Fibroblast of lung (primary cell): ENCODE measurements around the gene NCAM2.

Experiments used
- CTCF ChIP-seq, 2 donors: IDR thresholded peaks in 1 of 2; conservative IDR thresholded peaks in 1 of 2; 1 replicate in 1 of 2; 2 replicates in 1 of 2; pipeline ENCODE4 v1.5.1; 2011 to 2012; ENCODE audit warnings: low read length in 2 of 2, control low read depth in 1 of 2, inconsistent platforms in 1 of 2, low read depth in 1 of 2, mild to moderate bottlenecking in 1 of 2
- EZH2 ChIP-seq: IDR thresholded peaks from 2 replicates; pipeline ENCODE4 v1.5.1; 2012; ENCODE audit warnings: low read length, control low read depth, mild to moderate bottlenecking; ENCODE audit errors: missing control alignments

- no peak for TF ChIP-seq CTCF (conservative IDR thresholded peaks at IDR 0.05 in 1 of 2, IDR thresholded peaks at IDR 0.05 in 1 of 2; ENCODE audit: low read depth in 1 of 2, low read length in 2 of 2)
- no peak for TF ChIP-seq EZH2
These were observed 53.2 kb downstream of the NCAM2 start for GRCh38 chr21:21051109-21052055.
